HepG2 (cell line): ENCODE data around the gene LEMD2. TPM values are rescaled to one million over a fixed set of nuclear protein-coding genes. Genes with fewer than 3 reads are reported as not detected.
A peak's percentile ranks its signal among the peaks of the same experiment; 100 is the strongest.

ENCODE experiments used
- CCDC6 ChIP-seq: sonication (generic); formaldehyde crosslinking; IDR thresholded peaks from 2 replicates; pipeline ENCODE4 v1.8.1; 2022; ENCODE audit warnings: mild to moderate bottlenecking, missing genetic modification reagents, moderate library complexity
- GPN1 ChIP-seq: sonication (generic); formaldehyde crosslinking; IDR thresholded peaks from 2 replicates; pipeline ENCODE4 v1.5.1; 2020; ENCODE audit warnings: missing genetic modification reagents, borderline replicate concordance
- HES4 ChIP-seq: sonication (generic); formaldehyde crosslinking; IDR thresholded peaks from 2 replicates; pipeline ENCODE4 v1.9.0; 2021; ENCODE audit warnings: mild to moderate bottlenecking, missing genetic modification reagents, borderline replicate concordance
- HNRNPH1 ChIP-seq: fragments of 200-400 bp; formaldehyde crosslinking; optimal IDR thresholded peaks from 2 replicates; pipeline ENCODE3; 2017; ENCODE audit warnings: mild to moderate bottlenecking, low read depth, low read length
- HNRNPUL1 ChIP-seq: fragments of 200-400 bp; formaldehyde crosslinking; IDR thresholded peaks from 2 replicates; pipeline ENCODE4 v1.6.1; 2017; ENCODE audit warnings: low read depth, mild to moderate bottlenecking, low read length, moderate library complexity
- HOXA7 ChIP-seq: sonication (generic); formaldehyde crosslinking; IDR thresholded peaks from 2 replicates; pipeline ENCODE4 v1.8.1; 2022; ENCODE audit warnings: mild to moderate bottlenecking, missing genetic modification reagents, moderate library complexity
- ISL2 ChIP-seq: sonication (generic); formaldehyde crosslinking; IDR thresholded peaks from 2 replicates; pipeline ENCODE4 v1.5.0; 2020; ENCODE audit warnings: missing genetic modification reagents
- JUNB ChIP-seq: sonication (generic); formaldehyde crosslinking; IDR thresholded peaks from 2 replicates; pipeline ENCODE4 v1.8.0; 2022; ENCODE audit warnings: missing genetic modification reagents, mild to moderate bottlenecking, borderline replicate concordance
- KDM2A ChIP-seq: sonication (generic); formaldehyde crosslinking; IDR thresholded peaks from 2 replicates; pipeline ENCODE4 v1.4.0; 2020; ENCODE audit warnings: low read depth, missing genetic modification reagents, borderline replicate concordance
- PAWR ChIP-seq: sonication (generic); formaldehyde crosslinking; IDR thresholded peaks from 2 replicates; pipeline ENCODE4 v1.4.0; 2020; ENCODE audit warnings: missing genetic modification reagents, mild to moderate bottlenecking, borderline replicate concordance
- RARG ChIP-seq: sonication (generic); formaldehyde crosslinking; IDR thresholded peaks from 2 replicates; pipeline ENCODE4 v1.4.0; 2020; ENCODE audit warnings: low read depth, mild to moderate bottlenecking, missing genetic modification reagents
- SYNCRIP ChIP-seq: fragments of 200-400 bp; formaldehyde crosslinking; IDR thresholded peaks from 2 replicates; pipeline ENCODE4 v1.6.1; 2018; ENCODE audit warnings: mild to moderate bottlenecking, low read depth, low read length; ENCODE audit not compliant: insufficient read depth
- TCF12 ChIP-seq, 2 experiments: fragments of 450-650 bp in 1 of 2; sonication (generic) in 1 of 2; formaldehyde crosslinking in 1 of 2; IDR thresholded peaks; 2 replicates each; pipeline versions ENCODE4 v1.6.1 to v1.8.0; 2017 to 2022; ENCODE audit warnings: antibody characterized with exemption in 1 of 2, mild to moderate bottlenecking in 1 of 2, missing genetic modification reagents in 1 of 2, moderate library complexity in 1 of 2
- TRIM22 ChIP-seq: fragments of 450-650 bp; IDR thresholded peaks from 2 replicates; pipeline ENCODE4 v1.6.1; 2017
- XRCC5 ChIP-seq: fragments of 200-400 bp; formaldehyde crosslinking; optimal IDR thresholded peaks from 2 replicates; pipeline ENCODE3; 2017; ENCODE audit warnings: mild to moderate bottlenecking, low read length
- ZFP1 ChIP-seq: IDR thresholded peaks from 2 replicates; pipeline ENCODE4 v1.6.1; 2016
- ZFP62 ChIP-seq: sonication (generic); formaldehyde crosslinking; IDR thresholded peaks from 2 replicates; pipeline ENCODE4 v1.4.0; 2020; ENCODE audit warnings: missing genetic modification reagents
- ZNF256 ChIP-seq: sonication (generic); formaldehyde crosslinking; conservative IDR thresholded peaks from 2 replicates; pipeline ENCODE4 v1.4.0; 2020; ENCODE audit warnings: missing genetic modification reagents
- ZNF296 ChIP-seq: sonication (generic); formaldehyde crosslinking; conservative IDR thresholded peaks from 2 replicates; pipeline ENCODE4 v1.5.0; 2020; ENCODE audit warnings: mild to moderate bottlenecking, missing genetic modification reagents
- ZNF3 ChIP-seq: IDR thresholded peaks from 2 replicates; pipeline ENCODE4 v1.7.0; 2017; ENCODE audit warnings: inconsistent platforms
- ZNF382 ChIP-seq: sonication (generic); formaldehyde crosslinking; IDR thresholded peaks from 2 replicates; pipeline ENCODE4 v1.5.0; 2020; ENCODE audit warnings: missing genetic modification reagents, mild to moderate bottlenecking, borderline replicate concordance
- ZNF512B ChIP-seq: sonication (generic); formaldehyde crosslinking; IDR thresholded peaks from 2 replicates; pipeline ENCODE4 v1.5.1; 2020; ENCODE audit warnings: missing genetic modification reagents, mild to moderate bottlenecking, borderline replicate concordance
- ZNF564 ChIP-seq: sonication (generic); formaldehyde crosslinking; IDR thresholded peaks from 2 replicates; pipeline ENCODE4 v1.8.1; 2023; ENCODE audit warnings: mild to moderate bottlenecking, missing genetic modification reagents
- ZNF746 ChIP-seq: sonication (generic); formaldehyde crosslinking; IDR thresholded peaks from 2 replicates; pipeline ENCODE4 v1.8.0; 2022; ENCODE audit warnings: mild to moderate bottlenecking, missing genetic modification reagents
- polyA plus RNA-seq, 8 experiments: library from polyadenylated mRNA; depleted of rRNA in 3 of 8; stranded (reverse) in 7 of 8; unstranded in 1 of 8; fragments of >200 nt; fragmentation: Illumina TruSeq in 4 of 8; extraction: Trizol in 4 of 8; gene quantifications; 2 replicates each; pipeline versions ENCODE4 v1.2.1 to v1.2.3, GENCODE V29; 2011 to 2016; ENCODE audit warnings: low read depth in 4 of 8, missing spikeins in 1 of 8, mixed read lengths in 1 of 8; ENCODE audit not compliant: insufficient read depth in 1 of 8
- total RNA-seq, 5 experiments: library from RNA; depleted of rRNA; stranded (reverse); fragments of >200 nt; fragmentation: Illumina TruSeq; extraction: Trizol; gene quantifications; 2 replicates each; pipeline ENCODE4 v1.2.3, GENCODE V29; 2016; ENCODE audit warnings: low read depth in 1 of 5
- TF ChIP-seq, protein P1 (sequence below): sonication (generic); formaldehyde crosslinking; IDR thresholded peaks from 2 replicates; pipeline ENCODE4 v1.5.0; 2020; ENCODE audit warnings: mild to moderate bottlenecking, low read depth, missing genetic modification reagents, borderline replicate concordance

Gene LEMD2
- total and polyA plus RNA-seq, 2 of the 13 experiments (the other 11 are each of a cell fraction or from before 2014, with no cell fraction given) = 45.2 to 62.9 TPM

- TF ChIP-seq TRIM22 (no peak), ZNF256 (CRISPR knock-in tag) (peak; percentile 95), ZNF512B (no peak), SYNCRIP (no peak), ZNF296 (CRISPR knock-in tag) (peak; percentile 78; the same call in 1 of the 2 replicates), HES4 (CRISPR knock-in tag) (peak; percentile 89), XRCC5 (peak; percentile 87), JUNB (CRISPR knock-in tag) (0 out of 2 replicates have a peak, but pooled peaks have one; percentile 58), ZNF3 (CRISPR knock-in tag) (peak; percentile 56; the same call in 1 of the 2 replicates), ZNF382 (CRISPR knock-in tag) (no peak), TCF12 (IDR thresholded peaks at IDR 0.05) (no peak), TCF12 (CRISPR knock-in tag; IDR thresholded peaks at IDR 0.05) (no peak), CCDC6 (CRISPR knock-in tag) (no peak), ISL2 (CRISPR knock-in tag) (peak; percentile 43; the same call in 1 of the 2 replicates), GPN1 (CRISPR knock-in tag) (peak; percentile 93), ZFP1 (CRISPR knock-in tag) (0 out of 2 replicates have a peak, but pooled peaks have one; percentile 29), PAWR (CRISPR knock-in tag) (no peak), KDM2A (peak; percentile 84), ZNF564 (CRISPR knock-in tag) (0 out of 2 replicates have a peak, but pooled peaks have one; percentile 44), HOXA7 (CRISPR knock-in tag) (no peak), HNRNPUL1 (no peak), RARG (CRISPR knock-in tag) (peak; percentile 82; the same call in 1 of the 2 replicates), HNRNPH1 (no peak), ZNF746 (no peak), ZFP62 (CRISPR knock-in tag) (no peak)
- TF ChIP-seq, protein P1, sequence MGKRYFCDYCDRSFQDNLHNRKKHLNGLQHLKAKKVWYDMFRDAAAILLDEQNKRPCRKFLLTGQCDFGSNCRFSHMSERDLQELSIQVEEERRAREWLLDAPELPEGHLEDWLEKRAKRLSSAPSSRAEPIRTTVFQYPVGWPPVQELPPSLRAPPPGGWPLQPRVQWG = no peak
These were observed 23.7 kb upstream of the LEMD2 start (continued) for GRCh38 chr6:33812669-33813068.
